Panc1 (cell line): Measurements from ENCODE around the gene CD37.

Experiments used
- TCF7L2 ChIP-seq: IDR thresholded peaks from 2 replicates; pipeline ENCODE4 v1.6.1; 2011; ENCODE audit warnings: mild to moderate bottlenecking, low read depth, low read length, inconsistent platforms
- TF ChIP-seq, protein P1 (sequence below): fragments of 450-650 bp; IDR thresholded peaks from 2 replicates; pipeline ENCODE4 v1.5.1; 2017; ENCODE audit warnings: mild to moderate bottlenecking

DNA sequence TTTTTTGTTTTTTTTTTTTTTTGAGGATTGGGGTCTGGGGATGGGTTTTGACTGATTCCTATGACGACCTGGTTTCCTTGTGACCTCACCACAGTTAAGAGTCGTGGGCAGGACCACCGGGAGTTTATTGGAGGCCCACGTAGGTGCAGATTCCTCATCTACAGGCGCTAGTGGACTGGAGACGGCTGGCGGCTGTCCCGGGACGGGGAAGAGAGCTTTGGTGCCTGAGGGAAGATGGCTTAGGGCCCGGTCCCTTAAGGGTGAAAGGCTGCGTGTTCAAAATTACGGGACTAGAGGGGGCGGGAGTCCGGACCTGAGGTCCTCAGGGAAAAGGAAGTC lies 27.7 kb downstream of the CD37 start:
- TF ChIP-seq, protein P1, sequence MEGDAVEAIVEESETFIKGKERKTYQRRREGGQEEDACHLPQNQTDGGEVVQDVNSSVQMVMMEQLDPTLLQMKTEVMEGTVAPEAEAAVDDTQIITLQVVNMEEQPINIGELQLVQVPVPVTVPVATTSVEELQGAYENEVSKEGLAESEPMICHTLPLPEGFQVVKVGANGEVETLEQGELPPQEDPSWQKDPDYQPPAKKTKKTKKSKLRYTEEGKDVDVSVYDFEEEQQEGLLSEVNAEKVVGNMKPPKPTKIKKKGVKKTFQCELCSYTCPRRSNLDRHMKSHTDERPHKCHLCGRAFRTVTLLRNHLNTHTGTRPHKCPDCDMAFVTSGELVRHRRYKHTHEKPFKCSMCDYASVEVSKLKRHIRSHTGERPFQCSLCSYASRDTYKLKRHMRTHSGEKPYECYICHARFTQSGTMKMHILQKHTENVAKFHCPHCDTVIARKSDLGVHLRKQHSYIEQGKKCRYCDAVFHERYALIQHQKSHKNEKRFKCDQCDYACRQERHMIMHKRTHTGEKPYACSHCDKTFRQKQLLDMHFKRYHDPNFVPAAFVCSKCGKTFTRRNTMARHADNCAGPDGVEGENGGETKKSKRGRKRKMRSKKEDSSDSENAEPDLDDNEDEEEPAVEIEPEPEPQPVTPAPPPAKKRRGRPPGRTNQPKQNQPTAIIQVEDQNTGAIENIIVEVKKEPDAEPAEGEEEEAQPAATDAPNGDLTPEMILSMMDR, result no peak
- no peak for TF ChIP-seq TCF7L2
